Activated CD8-positive, alpha-beta memory T cell treated with anti-CD3 and anti-CD28 coated beads, Interleukin-2, amount 50 U/mL, for 1 hour (primary cell): Measurements from ENCODE around the gene FOXP4.
A peak's percentile ranks its signal among the peaks of the same experiment; 100 is the strongest.

ENCODE experiments used
- DNase-seq: peaks from one replicate; pipeline ENCODE4 v3.0.0-alpha.2; 2020; ENCODE audit errors: extremely low read depth

FOXP4 gene

GRCh38 chr6:41546866-41547798, 951 bp downstream of the FOXP4 start:
- no peak for DNase-seq

GRCh38 chr6:41547799-41548097, 1.6 kb downstream of the FOXP4 start:
- DNase-seq = no peak

- no peak for DNase-seq
Observed at GRCh38 chr6:41548098-41548840, 2.1 kb downstream of the FOXP4 start.

- no peak for DNase-seq
Observed at GRCh38 chr6:41548841-41549642, 2.9 kb downstream of the FOXP4 start.

- no peak for DNase-seq
Observed at GRCh38 chr6:41549673-41550072, 3.5 kb downstream of the FOXP4 start.

- DNase-seq = no peak
Observed at GRCh38 chr6:41551086-41551700, 5.0 kb downstream of the FOXP4 start.

GRCh38 chr6:41551857-41552256, 5.7 kb downstream of the FOXP4 start:
- no peak for DNase-seq

- no peak for DNase-seq
Observed at GRCh38 chr6:41552723-41553122, 6.5 kb downstream of the FOXP4 start.

GRCh38 chr6:41553405-41553999, 7.3 kb downstream of the FOXP4 start:
- no peak for DNase-seq

- DNase-seq = no peak
Observed at GRCh38 chr6:41555326-41556300, 9.4 kb downstream of the FOXP4 start.

- no peak for DNase-seq
Observed at GRCh38 chr6:41557335-41557734, 11.2 kb downstream of the FOXP4 start.

- no peak for DNase-seq
Observed at GRCh38 chr6:41558033-41558807, 12.0 kb downstream of the FOXP4 start.

- no peak for DNase-seq
Observed at GRCh38 chr6:41559655-41560427, 13.7 kb downstream of the FOXP4 start.

GRCh38 chr6:41560431-41561192, 14.4 kb downstream of the FOXP4 start:
- DNase-seq = peak; percentile 87

GRCh38 chr6:41561416-41561815, 15.2 kb downstream of the FOXP4 start:
- no peak for DNase-seq

GRCh38 chr6:41561931-41562911, 16.0 kb downstream of the FOXP4 start:
- no peak for DNase-seq
